ENCODE data around the gene RNF130.

- TF ChIP-seq CTCF (IDR thresholded peaks at IDR 0.05), result no peak
- no peak for TF ChIP-seq POLR2A (IDR thresholded peaks at IDR 0.05)
- no peak for TF ChIP-seq POLR2AphosphoS5 (IDR thresholded peaks at IDR 0.05)
Observed at GRCh38 chr5:179909224-179909623, 162.3 kb downstream of the RNF130 start.
